ENCODE results near the gene DHX29.

DNA sequence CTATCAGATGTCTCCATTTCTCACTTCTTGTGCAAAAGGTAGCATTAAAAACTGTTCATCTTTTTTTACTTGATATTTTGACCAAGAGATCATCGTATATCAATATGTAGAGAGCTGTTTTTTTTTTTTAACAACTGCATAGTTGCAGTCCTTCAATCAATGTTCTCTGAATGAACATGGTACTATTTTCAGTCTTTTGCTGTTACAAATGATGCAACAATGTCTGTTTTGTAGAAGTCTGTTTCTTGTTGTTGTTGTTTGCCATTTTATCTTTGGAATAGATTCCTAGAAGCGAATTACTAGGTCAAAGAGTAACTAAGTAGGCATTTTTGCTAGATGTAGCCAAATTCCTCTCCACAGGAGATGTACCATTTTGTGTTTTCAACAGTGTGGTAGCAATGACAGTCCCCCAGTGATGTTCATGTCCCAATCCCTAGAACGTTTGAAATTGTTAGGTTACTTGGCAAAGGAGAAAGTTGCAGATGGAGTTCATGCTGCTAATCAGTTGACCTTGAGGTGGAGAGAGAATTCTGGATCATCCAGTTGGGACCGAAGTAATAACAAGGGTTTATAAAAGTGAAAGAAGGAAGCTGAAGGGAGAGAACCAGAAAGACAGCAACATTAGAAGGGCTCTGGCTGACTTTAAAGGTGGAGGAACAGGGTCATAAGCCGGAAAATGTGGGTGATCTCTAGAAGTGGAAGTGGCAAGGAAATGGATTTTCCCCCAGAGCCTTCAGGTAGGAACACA, 6.5 kb upstream of the DHX29 start:
- TF ChIP-seq, protein P1, sequence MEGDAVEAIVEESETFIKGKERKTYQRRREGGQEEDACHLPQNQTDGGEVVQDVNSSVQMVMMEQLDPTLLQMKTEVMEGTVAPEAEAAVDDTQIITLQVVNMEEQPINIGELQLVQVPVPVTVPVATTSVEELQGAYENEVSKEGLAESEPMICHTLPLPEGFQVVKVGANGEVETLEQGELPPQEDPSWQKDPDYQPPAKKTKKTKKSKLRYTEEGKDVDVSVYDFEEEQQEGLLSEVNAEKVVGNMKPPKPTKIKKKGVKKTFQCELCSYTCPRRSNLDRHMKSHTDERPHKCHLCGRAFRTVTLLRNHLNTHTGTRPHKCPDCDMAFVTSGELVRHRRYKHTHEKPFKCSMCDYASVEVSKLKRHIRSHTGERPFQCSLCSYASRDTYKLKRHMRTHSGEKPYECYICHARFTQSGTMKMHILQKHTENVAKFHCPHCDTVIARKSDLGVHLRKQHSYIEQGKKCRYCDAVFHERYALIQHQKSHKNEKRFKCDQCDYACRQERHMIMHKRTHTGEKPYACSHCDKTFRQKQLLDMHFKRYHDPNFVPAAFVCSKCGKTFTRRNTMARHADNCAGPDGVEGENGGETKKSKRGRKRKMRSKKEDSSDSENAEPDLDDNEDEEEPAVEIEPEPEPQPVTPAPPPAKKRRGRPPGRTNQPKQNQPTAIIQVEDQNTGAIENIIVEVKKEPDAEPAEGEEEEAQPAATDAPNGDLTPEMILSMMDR (IDR thresholded peaks at IDR 0.05), result no peak
- no peak for TF ChIP-seq EZH2 (IDR thresholded peaks at IDR 0.05; ENCODE audit: borderline replicate concordance, insufficient read depth, low read depth, low read length, poor library complexity, severe bottlenecking)
